HepG2 (cell line): ENCODE measurements around the gene NEK7. TPM values are rescaled to one million over a fixed set of nuclear protein-coding genes. Genes with fewer than 3 reads are reported as not detected.

Experiments
- ATAC-seq: fragments of 200-7000 bp; cut with Tn5 transposase; 3 replicates; pipeline ENCODE4 v1.9.1; 2020; ENCODE audit warnings: mild to moderate bottlenecking, moderate library complexity
- BruUV-seq: library from RNA; stranded (reverse); fragments of 400-500 nt; replicated peaks from 2 replicates; lab custom pipeline; 2021; lab: Mats Ljungman, UMichigan
- CTCF ChIA-PET: fragments of 300-600 bp; formaldehyde crosslinking; extraction: SDS; loops from one replicate; lab custom pipeline; 2021; ENCODE audit warnings: low total read pairs, inconsistent platforms, low intra/inter-chr PET ratio; lab: Yijun Ruan, JAX
- POLR2A ChIA-PET: fragments of 350-600 bp; sonication (Branson Sonifier 250); formaldehyde crosslinking; loops from one replicate; lab custom pipeline; 2020; ENCODE audit warnings: antibody characterized with exemption, inconsistent platforms; lab: Yijun Ruan, JAX
- DNase-seq: peaks from one replicate; pipeline ENCODE4 v3.0.0-alpha.2; 2015; ENCODE audit warnings: low spot score
- FAIRE-seq: peaks from 3 replicates; lab custom pipeline; 2011; peaks lifted over from hg19 to GRCh38; lab: Jason Lieb, UNC
- H2AFZ ChIP-seq: one replicate; pipeline ENCODE4 v1.6.1; 2011; ENCODE audit warnings: low read length, inconsistent platforms
- H3K27ac ChIP-seq: fragments of 300-600 bp; 3 replicates; pipeline ENCODE4 v1.8.0; 2011; ENCODE audit warnings: mixed run types, mild to moderate bottlenecking, mixed read lengths, low read length, inconsistent platforms; ENCODE audit not compliant: insufficient read depth; ENCODE audit errors: extremely low read length
- H3K27me3 ChIP-seq, 2 experiments: fragments of 200-600 bp in 1 of 2; 2 replicates in 1 of 2; 3 replicates in 1 of 2; pipeline versions ENCODE4 v1.6.0 to v1.8.0; 2011; ENCODE audit warnings: low read length in 2 of 2, mild to moderate bottlenecking in 2 of 2, moderate library complexity in 2 of 2, inconsistent platforms in 1 of 2; ENCODE audit not compliant: insufficient read depth in 2 of 2, control insufficient read depth in 1 of 2
- H3K36me3 ChIP-seq, 2 experiments: fragments of 200-600 bp in 1 of 2; replicated peaks in 1 of 2; 2 replicates in 1 of 2; 3 replicates in 1 of 2; pipeline versions ENCODE4 v1.5.1 to v1.8.0; 2011; ENCODE audit warnings: low read length in 2 of 2, inconsistent platforms in 1 of 2; ENCODE audit not compliant: insufficient read depth in 2 of 2, control insufficient read depth in 1 of 2
- H3K4me1 ChIP-seq: 2 replicates; pipeline ENCODE4 v1.5.1; 2012; ENCODE audit warnings: low read length, inconsistent platforms; ENCODE audit not compliant: insufficient read depth
- H3K4me2 ChIP-seq: 2 replicates; pipeline ENCODE4 v1.6.0; 2011; ENCODE audit warnings: low read depth, low read length, inconsistent platforms
- H3K4me3 ChIP-seq, 3 experiments: fragments of 200-600 bp in 1 of 3; sonication (generic), shearing (Covaris generic) in 1 of 3; replicated peaks in 1 of 3; 2 replicates each; pipeline ENCODE4 v1.5.1; 2011 to 2016; ENCODE audit warnings: low read length in 3 of 3, inconsistent platforms in 2 of 3, low read depth in 2 of 3, mild to moderate bottlenecking in 2 of 3, control low read depth in 1 of 3, mixed read lengths in 1 of 3; ENCODE audit not compliant: insufficient read depth in 1 of 3
- H3K79me2 ChIP-seq: one replicate; pipeline ENCODE4 v1.6.1; 2011; ENCODE audit warnings: low read length, inconsistent platforms; ENCODE audit not compliant: insufficient read depth
- H3K9ac ChIP-seq: 2 replicates; pipeline ENCODE4 v1.6.0; 2011; ENCODE audit warnings: mild to moderate bottlenecking, low read depth, low read length, inconsistent platforms; ENCODE audit not compliant: insufficient read depth
- H3K9me3 ChIP-seq: 2 replicates; pipeline ENCODE4 v1.5.1; 2012; ENCODE audit warnings: mild to moderate bottlenecking, low read length
- H4K20me1 ChIP-seq: 2 replicates; pipeline ENCODE4 v1.6.0; 2011; ENCODE audit warnings: inconsistent platforms, mild to moderate bottlenecking, low read length, moderate library complexity; ENCODE audit not compliant: insufficient read depth
- ATF3 ChIP-seq: sonication (generic); formaldehyde crosslinking; IDR thresholded peaks from 2 replicates; pipeline ENCODE4 v1.4.0; 2020; ENCODE audit warnings: missing genetic modification reagents
- CCDC6 ChIP-seq: sonication (generic); formaldehyde crosslinking; IDR thresholded peaks from 2 replicates; pipeline ENCODE4 v1.8.1; 2022; ENCODE audit warnings: mild to moderate bottlenecking, missing genetic modification reagents, moderate library complexity
- CEBPG ChIP-seq: IDR thresholded peaks from 2 replicates; pipeline ENCODE4 v1.6.1; 2016
- HIVEP1 ChIP-seq: sonication (generic); formaldehyde crosslinking; IDR thresholded peaks from 2 replicates; pipeline ENCODE4 v1.4.0; 2020; ENCODE audit warnings: mild to moderate bottlenecking, missing genetic modification reagents
- MLX ChIP-seq: IDR thresholded peaks from 2 replicates; pipeline ENCODE4 v1.6.1; 2016
- NKX3-1 ChIP-seq: sonication (generic); formaldehyde crosslinking; IDR thresholded peaks from 2 replicates; pipeline ENCODE4 v1.5.0; 2020; ENCODE audit warnings: missing genetic modification reagents
- NR2F2 ChIP-seq: IDR thresholded peaks from 2 replicates; pipeline ENCODE4 v1.6.1; 2012; ENCODE audit warnings: low read depth, inconsistent platforms, borderline replicate concordance
- TAF1 ChIP-seq: sonication (generic); formaldehyde crosslinking; IDR thresholded peaks from 2 replicates; pipeline ENCODE4 v1.4.0; 2020; ENCODE audit warnings: missing genetic modification reagents
- TMF1 ChIP-seq: sonication (generic); formaldehyde crosslinking; IDR thresholded peaks from 2 replicates; pipeline ENCODE4 v1.8.1; 2022; ENCODE audit warnings: low read depth, missing genetic modification reagents
- ZNF318 ChIP-seq: sonication (generic); formaldehyde crosslinking; IDR thresholded peaks from 2 replicates; pipeline ENCODE4 v1.4.0; 2020; ENCODE audit warnings: mild to moderate bottlenecking, missing genetic modification reagents
- ZNF331 ChIP-seq: sonication (generic); formaldehyde crosslinking; IDR thresholded peaks from 2 replicates; pipeline ENCODE4 v1.4.0; 2020; ENCODE audit warnings: missing genetic modification reagents
- ZNF543 ChIP-seq: sonication (generic); formaldehyde crosslinking; IDR thresholded peaks from 2 replicates; pipeline ENCODE4 v1.4.0; 2020; ENCODE audit warnings: mild to moderate bottlenecking, missing genetic modification reagents
- ZNF557 ChIP-seq: sonication (generic); formaldehyde crosslinking; IDR thresholded peaks from 2 replicates; pipeline ENCODE4 v1.4.0; 2020; ENCODE audit warnings: missing genetic modification reagents
- ZNF773 ChIP-seq: sonication (generic); formaldehyde crosslinking; IDR thresholded peaks from 2 replicates; pipeline ENCODE4 v1.4.0; 2020; ENCODE audit warnings: missing genetic modification reagents, borderline replicate concordance
- ZNF790 ChIP-seq: sonication (generic); formaldehyde crosslinking; IDR thresholded peaks from 2 replicates; pipeline ENCODE4 v1.8.0; 2022; ENCODE audit warnings: missing genetic modification reagents, mild to moderate bottlenecking, borderline replicate concordance
- ZNF850 ChIP-seq: sonication (generic); formaldehyde crosslinking; conservative IDR thresholded peaks from 2 replicates; pipeline ENCODE4 v1.9.0; 2021; ENCODE audit warnings: mild to moderate bottlenecking, missing genetic modification reagents
- WGBS: methylation state at CpG from one replicate; pipeline ENCODE4 v1.1.6; 2017; ENCODE audit warnings: low lambda C conversion rate; 5-methylcytosine and 5-hydroxymethylcytosine counted together
- in situ Hi-C: cut with HindIII; loops from 2 replicates; pipeline ENCODE4 v1.10.0; 2017; ENCODE audit warnings: low pct_unique_long_range_greater_than_20kb; ENCODE audit not compliant: extremely low pct_ligation_motif_present
- intact Hi-C: fragments of 100-400 bp; cut with micrococcal nuclease; formaldehyde crosslinking; loops from one replicate; pipeline ENCODE4 v1.10.0; 2022; ENCODE audit not compliant: unreplicated experiment
- polyA plus RNA-seq, 8 experiments: library from polyadenylated mRNA; depleted of rRNA in 3 of 8; stranded (reverse) in 7 of 8; unstranded in 1 of 8; fragments of >200 nt; fragmentation: Illumina TruSeq in 4 of 8; extraction: Trizol in 4 of 8; gene quantifications; 2 replicates each; pipeline versions ENCODE4 v1.2.1 to v1.2.3, GENCODE V29; 2011 to 2016; ENCODE audit warnings: low read depth in 4 of 8, missing spikeins in 1 of 8, mixed read lengths in 1 of 8; ENCODE audit not compliant: insufficient read depth in 1 of 8
- total RNA-seq, 5 experiments: library from RNA; depleted of rRNA; stranded (reverse); fragments of >200 nt; fragmentation: Illumina TruSeq; extraction: Trizol; gene quantifications; 2 replicates each; pipeline ENCODE4 v1.2.3, GENCODE V29; 2016; ENCODE audit warnings: low read depth in 1 of 5

Gene NEK7
- total and polyA plus RNA-seq, 2 of the 13 experiments (the other 11 are each of a cell fraction or from before 2014, with no cell fraction given) = 18.1 to 19.2 TPM

GRCh38 chr1:198174297-198174696 lies 17.5 kb downstream of the NEK7 start:
- Histone ChIP-seq H3K9me3 (no peaks in the 10 kb centered on the region), H3K27ac (no peak overlapping the region), H4K20me1 (no peaks in the 10 kb centered on the region), H3K36me3 (no peaks in the 10 kb centered on the region), H3K4me2 (no peak overlapping the region), H2AFZ (no peak overlapping the region), H3K27me3 (no peaks in the 10 kb centered on the region), H3K79me2 (peaks cover 38% of the 10 kb centered on the region), H3K4me3 (no peak overlapping the region), H3K4me1 (peaks cover 5% of the 10 kb centered on the region; the same call in 1 of the 2 replicates), H3K9ac (no peak overlapping the region)
- intact Hi-C loops (no loop called here), in situ Hi-C loops (no loop called here)
- ChIA-PET POLR2A (no interaction called here), CTCF (no interaction called here)
- no TSS peak for BruUV-seq
- no peak for FAIRE-seq
- no peak for DNase-seq
- 93% methylated on average over 5 of the region's 5 CpGs for WGBS
- ATAC-seq = no peak
- TF ChIP-seq ZNF850 (CRISPR knock-in tag) = no peak
- TF ChIP-seq TAF1 = no peak
- no peak for TF ChIP-seq TMF1
- no peak for TF ChIP-seq CEBPG (CRISPR knock-in tag)
- TF ChIP-seq ZNF331 (CRISPR knock-in tag) = no peak
- no peak for TF ChIP-seq NKX3-1 (CRISPR knock-in tag)
- no peak for TF ChIP-seq NR2F2
- no peak for TF ChIP-seq MLX (CRISPR knock-in tag)
- no peak for TF ChIP-seq CCDC6 (CRISPR knock-in tag)
- no peak for TF ChIP-seq ATF3 (CRISPR knock-in tag)
- TF ChIP-seq ZNF790 (CRISPR knock-in tag) = no peak
- TF ChIP-seq ZNF543 (CRISPR knock-in tag) = no peak
- TF ChIP-seq ZNF318 (CRISPR knock-in tag) = no peak
- TF ChIP-seq HIVEP1 (CRISPR knock-in tag) = no peak
- no peak for TF ChIP-seq ZNF557
- no peak for TF ChIP-seq ZNF773 (CRISPR knock-in tag)
